Stimulated activated CD8-positive, alpha-beta memory T cell treated with anti-CD3 and anti-CD28 coated beads, Interleukin-4, amount 100 ng/mL, for 24 hours (primary cell): ENCODE measurements around the gene SSH2.
"Not testable (repeated sequence)": the region's sequence is repeated elsewhere in the genome, so short reads cannot be mapped to it uniquely, and the experiment has no call there.

ENCODE experiments used
- DNase-seq: peaks from one replicate; pipeline ENCODE4 v3.0.0-alpha.2; 2020; ENCODE audit warnings: low read depth

Gene SSH2

GRCh38 chr17:29744121-29744520 is 185.9 kb downstream of the SSH2 start:
- DNase-seq, result no peak

GRCh38 chr17:29742210-29742513 is 187.9 kb downstream of the SSH2 start:
- no peak for DNase-seq

GRCh38 chr17:29740017-29740416 is 190.0 kb downstream of the SSH2 start:
- DNase-seq, result no peak

- no peak for DNase-seq
Measured at GRCh38 chr17:29734640-29735039, 195.4 kb downstream of the SSH2 start.

- no peak for DNase-seq
Measured at GRCh38 chr17:29733166-29733565, 196.9 kb downstream of the SSH2 start.

- DNase-seq, result no peak
Measured at GRCh38 chr17:29732613-29733012, 197.4 kb downstream of the SSH2 start.

GRCh38 chr17:29732209-29732608 is 197.8 kb downstream of the SSH2 start:
- DNase-seq, result no peak

GRCh38 chr17:29731589-29731929 is 198.5 kb downstream of the SSH2 start:
- DNase-seq, result no peak

GRCh38 chr17:29728490-29728889 is 201.5 kb downstream of the SSH2 start:
- DNase-seq, result no peak

- no peak for DNase-seq
Measured at GRCh38 chr17:29726715-29727252, 203.2 kb downstream of the SSH2 start.

- DNase-seq, result not testable (repeated sequence)
Measured at GRCh38 chr17:29725408-29725807, 204.6 kb downstream of the SSH2 start.

GRCh38 chr17:29723278-29724047 is 206.6 kb downstream of the SSH2 start:
- DNase-seq, result no peak

- no peak for DNase-seq
Measured at GRCh38 chr17:29722411-29723198, 207.4 kb downstream of the SSH2 start.

GRCh38 chr17:29720551-29720950 is 209.5 kb downstream of the SSH2 start:
- no peak for DNase-seq

- DNase-seq, result no peak
Measured at GRCh38 chr17:29719469-29719868, 210.6 kb downstream of the SSH2 start.

- no peak for DNase-seq
Measured at GRCh38 chr17:29718446-29719039, 211.5 kb downstream of the SSH2 start.

- DNase-seq, result no peak
Measured at GRCh38 chr17:29717817-29718216, 212.2 kb downstream of the SSH2 start.

- DNase-seq, result no peak
Measured at GRCh38 chr17:29716566-29716965, 213.5 kb downstream of the SSH2 start.

GRCh38 chr17:29715680-29716079 is 214.3 kb downstream of the SSH2 start:
- no peak for DNase-seq

- no peak for DNase-seq
Measured at GRCh38 chr17:29714146-29714545, 215.9 kb downstream of the SSH2 start.

- no peak for DNase-seq
Measured at GRCh38 chr17:29713626-29714025, 216.4 kb downstream of the SSH2 start.

GRCh38 chr17:29711588-29712385 is 218.2 kb downstream of the SSH2 start:
- no peak for DNase-seq
